Fibroblast of skin of right biceps (primary cell): ENCODE data around the gene ESR1.
"Not testable (repeated sequence)": the region's sequence is repeated elsewhere in the genome, so short reads cannot be mapped to it uniquely, and the experiment has no call there.

Experiments
- DNase-seq: peaks from one replicate; pipeline ENCODE4 v3.0.0-alpha.2; 2013

ESR1 gene

GRCh38 chr6:151998784-151999183 lies 191.3 kb downstream of the ESR1 start:
- DNase-seq: no peak

GRCh38 chr6:151999194-151999593 lies 191.7 kb downstream of the ESR1 start:
- no peak for DNase-seq

- no peak for DNase-seq
These were observed 193.9 kb downstream of the ESR1 start for GRCh38 chr6:152001408-152001807.

- DNase-seq: no peak
These were observed 194.8 kb downstream of the ESR1 start for GRCh38 chr6:152002306-152002705.

GRCh38 chr6:152004036-152004566 lies 196.6 kb downstream of the ESR1 start:
- DNase-seq: no peak

- no peak for DNase-seq
These were observed 197.4 kb downstream of the ESR1 start for GRCh38 chr6:152004896-152005295.

GRCh38 chr6:152008779-152009178 lies 201.3 kb downstream of the ESR1 start:
- no peak for DNase-seq

GRCh38 chr6:152012227-152012626 lies 204.7 kb downstream of the ESR1 start:
- DNase-seq: no peak

- DNase-seq: no peak
These were observed 211.4 kb downstream of the ESR1 start for GRCh38 chr6:152018876-152019275.

GRCh38 chr6:152022303-152022702 lies 214.8 kb downstream of the ESR1 start:
- DNase-seq: no peak

GRCh38 chr6:152023613-152024012 lies 216.1 kb downstream of the ESR1 start:
- DNase-seq: no peak

- no peak for DNase-seq
These were observed 218.8 kb downstream of the ESR1 start for GRCh38 chr6:152026291-152026690.

- not testable (repeated sequence) for DNase-seq
These were observed 219.3 kb downstream of the ESR1 start for GRCh38 chr6:152026744-152027143.

- DNase-seq: not testable (repeated sequence)
These were observed 226.3 kb downstream of the ESR1 start for GRCh38 chr6:152033765-152034164.

GRCh38 chr6:152034631-152035030 lies 227.1 kb downstream of the ESR1 start:
- no peak for DNase-seq

GRCh38 chr6:152046118-152046517 lies 238.6 kb downstream of the ESR1 start:
- DNase-seq: no peak

GRCh38 chr6:152048921-152049320 lies 241.4 kb downstream of the ESR1 start:
- DNase-seq: no peak

GRCh38 chr6:152049502-152049901 lies 242.0 kb downstream of the ESR1 start:
- DNase-seq: no peak

GRCh38 chr6:152050451-152051195 lies 243.1 kb downstream of the ESR1 start:
- DNase-seq: no peak

- DNase-seq: no peak
These were observed 244.6 kb downstream of the ESR1 start for GRCh38 chr6:152052061-152052460.

GRCh38 chr6:152053332-152053731 lies 245.8 kb downstream of the ESR1 start:
- DNase-seq: no peak

- DNase-seq: peak; percentile 12
These were observed 247.0 kb downstream of the ESR1 start for GRCh38 chr6:152054441-152054840.

GRCh38 chr6:152055517-152055916 lies 248.0 kb downstream of the ESR1 start:
- DNase-seq: no peak

- DNase-seq: no peak
These were observed 250.5 kb downstream of the ESR1 start for GRCh38 chr6:152057832-152058498.
